Stimulated activated CD4-positive, alpha-beta T cell treated with anti-CD3 and anti-CD28 coated beads, Interleukin-1b, Interleukin-23, amount 100 ng/mL, for 1 hour (primary cell): ENCODE data around the gene FANCC.

ENCODE experiments used
- DNase-seq, 2 donors: peaks; one replicate each; pipeline ENCODE4 v3.0.0-alpha.2; 2020; ENCODE audit warnings: low read depth in 2 of 2

FANCC gene

DNA sequence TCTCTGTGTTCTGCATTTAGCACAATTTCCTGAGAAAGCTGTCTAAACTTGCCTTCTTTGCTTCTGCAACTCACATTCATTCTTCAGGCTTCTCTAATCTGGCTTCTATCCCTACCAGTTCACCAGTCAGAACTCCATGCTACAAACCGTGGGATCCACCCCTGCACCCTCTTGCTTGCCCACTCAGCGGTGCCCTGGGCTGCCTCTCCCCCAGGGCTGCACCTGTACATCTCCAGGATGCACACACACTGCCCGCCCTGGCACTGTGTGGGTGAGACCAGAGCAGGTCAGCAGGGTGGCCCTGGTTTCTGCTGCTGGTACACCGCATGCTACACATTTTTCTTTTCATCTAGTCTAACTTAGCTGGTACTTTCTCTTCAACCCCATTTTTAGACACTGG, 127.1 kb downstream of the FANCC start:
- no peak for DNase-seq

DNA sequence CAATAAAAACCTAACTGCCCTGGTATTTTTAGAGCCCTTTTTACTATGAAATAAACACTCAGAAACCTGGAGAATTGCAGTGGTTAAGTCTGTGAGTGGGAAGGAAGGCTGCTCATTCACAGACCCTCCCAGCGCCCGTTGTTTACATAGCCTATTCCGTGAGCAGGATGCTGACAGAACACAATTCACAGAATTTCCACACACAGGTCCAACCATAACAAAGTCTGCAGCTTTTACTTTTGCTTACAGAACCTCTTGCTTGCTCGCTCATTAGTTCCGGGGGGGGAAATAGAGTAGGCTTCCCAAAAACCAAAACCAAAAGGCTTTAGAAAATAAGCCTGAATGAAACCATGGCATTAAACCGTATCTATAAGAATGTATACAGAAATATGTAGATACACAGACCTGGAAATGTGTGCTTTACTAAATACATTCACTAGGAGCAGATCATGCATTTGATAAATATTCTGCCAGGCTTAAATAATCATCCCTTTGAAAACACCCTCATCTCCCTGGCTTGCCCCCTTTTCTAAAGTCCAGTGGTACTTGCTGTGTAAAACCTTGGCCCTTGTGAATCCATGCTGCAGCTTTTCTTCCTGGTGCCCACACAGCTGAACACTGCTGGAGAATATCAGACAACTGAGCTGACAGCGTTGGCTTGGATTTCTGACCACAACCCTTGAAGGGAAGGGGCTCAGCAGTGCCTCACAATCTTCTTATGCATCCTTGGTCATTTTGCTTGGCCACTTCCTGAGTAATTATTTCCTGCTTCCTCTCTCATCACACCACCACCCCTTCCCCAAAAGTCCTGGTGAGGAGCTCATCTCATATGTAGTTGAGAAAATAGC, 128.0 kb downstream of the FANCC start:
- DNase-seq: no peak

DNA sequence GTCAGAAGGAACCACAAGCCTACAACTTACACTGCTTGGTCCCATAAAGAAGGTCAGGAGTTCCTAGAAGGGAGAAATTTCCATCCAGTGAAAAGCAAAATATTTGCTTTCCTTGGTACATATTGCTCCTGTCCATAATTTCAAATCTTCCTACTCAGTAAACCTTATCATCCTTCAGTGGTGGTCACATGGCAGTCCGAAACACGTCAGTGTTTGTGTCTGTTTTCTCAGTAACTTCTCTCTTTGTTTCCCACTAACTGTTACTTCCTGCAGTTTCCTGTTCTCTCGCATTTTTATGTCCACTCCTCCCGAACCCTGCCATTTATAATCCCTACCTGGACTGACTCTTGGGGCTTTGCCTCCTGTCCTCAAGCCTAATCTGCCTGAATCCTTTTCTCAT, 129.1 kb downstream of the FANCC start:
- no peak for DNase-seq

DNA sequence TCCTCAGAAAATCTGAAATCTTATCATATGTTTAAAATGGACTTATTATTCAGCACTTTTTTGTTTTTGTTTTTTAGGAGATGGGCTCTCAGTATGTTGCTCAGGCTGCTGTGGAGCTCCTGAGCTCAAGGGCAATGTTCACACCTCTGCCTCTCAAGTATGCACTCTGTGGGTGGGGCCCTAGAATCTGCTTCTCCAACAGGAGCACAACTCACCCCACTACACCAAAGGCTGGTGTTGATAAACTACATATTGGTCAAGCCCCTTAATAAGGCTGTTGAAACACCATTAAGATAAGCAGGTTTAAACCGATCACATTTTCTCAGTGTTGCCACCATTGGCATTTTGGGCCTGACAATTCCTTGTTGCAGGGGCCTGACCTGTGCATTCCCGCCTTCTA, 131.6 kb downstream of the FANCC start:
- DNase-seq: no peak

DNA sequence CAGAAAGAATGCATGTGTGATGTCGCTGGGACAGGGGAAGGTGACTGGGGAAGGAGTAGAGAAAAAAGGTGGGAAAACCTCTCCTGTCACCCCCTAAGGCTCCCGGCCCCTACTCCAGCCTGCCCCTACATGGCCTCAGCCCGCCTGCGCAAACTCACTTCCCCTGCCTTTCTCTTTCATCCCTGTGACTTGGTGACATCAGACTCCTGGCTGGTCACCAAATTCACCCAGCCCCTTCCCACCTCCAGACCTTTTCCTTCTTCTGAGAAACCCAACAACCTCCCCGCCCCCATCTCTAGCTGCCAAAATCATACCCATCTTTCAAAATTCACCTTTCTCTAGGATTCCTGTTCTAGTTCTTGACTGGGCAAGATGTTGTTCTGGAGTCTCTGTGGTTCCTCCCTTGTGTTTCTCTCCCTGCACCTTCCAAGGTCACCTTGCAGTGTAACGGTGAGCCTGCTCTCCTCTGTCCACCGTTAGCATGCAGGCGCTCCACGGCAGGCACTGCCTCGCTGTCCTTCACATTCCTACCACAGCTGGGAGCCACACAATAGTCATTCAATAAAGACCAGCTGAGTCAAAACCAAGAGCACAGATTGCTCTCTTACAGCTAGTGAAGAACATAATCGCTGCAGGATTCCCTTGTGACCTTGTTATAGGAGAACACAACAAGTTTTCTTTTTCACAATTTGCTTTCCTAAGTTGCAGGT, 134.5 kb downstream of the FANCC start:
- DNase-seq: no peak

DNA sequence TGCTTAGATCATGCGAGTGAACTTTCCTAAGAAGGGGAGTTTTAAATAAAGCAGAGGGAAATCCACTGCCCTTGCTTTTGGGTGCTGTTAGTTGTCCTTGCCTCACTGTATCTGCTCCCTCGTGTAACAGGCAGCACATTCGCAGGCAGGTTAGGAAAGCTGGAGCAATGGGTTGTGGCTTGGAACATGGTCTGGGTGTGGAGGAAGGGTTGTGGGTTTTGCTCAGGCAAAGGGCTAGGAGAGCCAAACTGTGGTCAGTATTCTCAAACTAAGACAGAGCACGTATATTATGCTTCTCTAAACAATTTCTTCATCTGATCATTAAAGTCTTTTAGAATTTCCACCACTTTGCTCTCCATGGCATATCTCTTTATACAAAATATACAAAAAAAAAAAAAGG, 135.7 kb downstream of the FANCC start:
- DNase-seq: no peak

DNA sequence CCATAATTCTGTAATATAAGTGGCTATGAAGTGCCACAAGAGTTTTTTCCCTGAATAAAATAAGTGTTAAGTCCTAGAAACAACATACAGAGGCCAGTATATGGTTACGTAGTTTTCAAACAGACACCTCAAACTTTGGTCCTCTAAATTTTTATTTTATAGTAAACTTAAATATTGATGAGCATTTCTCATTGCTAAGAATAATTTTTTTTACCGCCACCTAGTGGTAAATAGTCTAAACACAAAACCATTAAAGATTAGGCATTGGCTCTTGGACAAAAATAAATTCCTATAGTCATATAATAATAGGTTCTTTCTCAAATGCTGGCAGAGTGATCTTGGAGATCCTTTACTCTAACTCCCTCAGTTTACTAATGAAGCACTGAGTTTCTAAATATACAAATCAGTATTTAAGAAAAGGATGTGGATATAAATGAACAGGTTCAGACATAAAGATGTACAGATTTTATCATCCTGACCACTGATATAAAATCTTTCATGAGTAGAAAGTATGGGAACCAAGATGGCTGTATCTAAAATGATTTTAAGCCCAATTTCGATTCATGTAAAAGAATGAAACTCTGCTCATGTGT, 136.2 kb downstream of the FANCC start:
- no peak for DNase-seq

DNA sequence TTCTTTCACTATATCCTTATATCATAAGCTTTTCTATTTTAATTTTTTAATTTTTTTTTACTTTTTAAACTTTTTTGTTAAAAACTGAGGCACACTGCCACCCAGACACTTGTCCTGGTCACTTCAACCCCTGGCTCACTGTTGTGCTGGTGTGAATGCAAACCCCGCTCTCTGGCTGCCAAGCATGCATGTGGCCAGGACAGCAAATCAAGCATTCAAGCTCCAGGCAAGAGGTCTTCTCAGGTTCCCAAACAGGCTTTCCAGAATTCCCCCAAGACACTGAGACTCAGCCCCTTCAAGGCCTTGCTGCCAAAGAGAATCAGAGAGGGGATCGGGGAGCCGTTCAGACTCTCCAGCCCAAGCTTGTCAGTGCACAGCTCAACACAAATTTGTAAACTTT, 139.9 kb downstream of the FANCC start:
- DNase-seq: no peak

DNA sequence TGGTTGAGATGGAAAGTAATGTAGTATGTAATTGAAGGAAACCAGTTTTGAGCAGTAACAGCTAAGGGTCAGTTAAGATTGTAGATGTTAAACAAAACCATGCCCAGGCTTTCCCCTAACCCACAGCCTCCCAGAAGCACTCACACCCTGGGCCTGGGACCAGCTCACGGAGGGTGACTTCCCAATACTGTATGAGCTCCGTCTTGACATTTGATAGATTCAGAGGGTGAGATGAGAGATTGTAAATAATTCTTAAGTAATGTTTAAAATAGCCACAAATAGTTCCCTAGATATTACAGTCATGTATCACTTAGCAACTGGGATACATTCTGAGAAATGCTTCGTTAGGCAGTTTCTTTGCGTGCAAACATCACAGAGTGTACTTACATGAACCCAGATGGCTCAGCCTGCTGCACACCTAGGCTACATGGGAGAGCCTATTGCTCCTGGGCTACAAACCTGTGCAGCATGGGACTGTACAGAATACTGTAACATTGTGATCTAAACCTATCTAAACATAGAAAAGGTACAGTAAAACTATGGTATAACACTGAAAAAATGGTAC, 140.7 kb downstream of the FANCC start:
- DNase-seq: no peak

DNA sequence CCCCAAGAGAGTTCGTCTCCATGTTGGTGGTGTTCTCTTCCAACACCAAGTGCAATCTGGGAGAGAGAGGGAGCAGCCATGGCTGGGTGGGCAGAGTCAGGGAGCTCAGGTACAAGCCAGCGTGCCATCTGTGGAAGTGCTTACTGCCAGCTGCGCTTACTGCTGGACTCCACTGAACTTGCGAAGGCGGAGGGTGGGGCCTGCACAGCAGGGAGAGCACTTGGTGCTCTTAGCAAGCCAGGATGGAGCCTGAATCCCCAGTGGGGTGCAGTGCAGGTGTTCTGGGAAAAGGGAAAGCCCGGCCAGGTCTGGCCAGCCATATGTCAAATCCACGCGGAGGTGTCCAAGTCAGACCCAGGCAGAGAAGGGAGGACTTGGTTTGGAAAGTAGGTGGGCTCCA, 142.0 kb downstream of the FANCC start:
- no peak for DNase-seq

DNA sequence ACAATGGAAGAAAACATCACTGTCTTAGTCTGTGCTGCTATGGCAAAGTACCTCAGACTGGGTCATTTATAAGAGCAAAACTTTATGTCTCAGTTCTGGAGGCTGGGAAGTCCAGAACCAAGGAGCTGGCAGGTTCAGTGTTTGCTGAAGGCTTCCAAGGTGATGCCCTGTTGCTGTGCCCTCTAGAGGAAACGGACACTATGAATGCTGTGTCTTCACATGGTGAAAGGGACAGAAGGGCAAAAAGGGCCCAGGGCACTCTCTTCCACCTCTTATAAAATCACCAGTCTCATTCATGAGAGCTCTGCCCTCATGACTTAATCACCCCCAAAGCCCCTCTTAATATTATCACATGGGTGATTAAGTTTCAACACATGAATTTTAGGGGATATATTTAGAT, 143.5 kb downstream of the FANCC start:
- no peak for DNase-seq

DNA sequence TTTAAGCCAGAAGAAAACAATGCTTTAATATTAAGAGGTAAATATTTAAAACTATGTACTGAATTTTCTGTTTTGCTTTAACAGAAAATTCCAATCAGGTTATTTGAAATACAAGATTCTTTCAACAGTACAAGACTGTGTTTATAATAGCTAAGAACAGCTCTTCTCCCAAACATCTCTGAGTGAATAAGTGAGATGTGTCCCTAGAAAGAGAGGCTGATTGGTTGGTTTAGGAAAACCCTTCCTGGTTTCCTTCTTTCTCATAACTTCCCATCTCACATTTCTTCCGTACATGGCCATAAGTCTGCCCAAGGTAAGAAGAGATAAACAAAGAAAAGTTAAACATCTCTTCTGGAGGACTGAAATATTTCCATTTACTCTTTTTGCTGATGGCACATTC, 145.9 kb downstream of the FANCC start:
- DNase-seq: no peak

DNA sequence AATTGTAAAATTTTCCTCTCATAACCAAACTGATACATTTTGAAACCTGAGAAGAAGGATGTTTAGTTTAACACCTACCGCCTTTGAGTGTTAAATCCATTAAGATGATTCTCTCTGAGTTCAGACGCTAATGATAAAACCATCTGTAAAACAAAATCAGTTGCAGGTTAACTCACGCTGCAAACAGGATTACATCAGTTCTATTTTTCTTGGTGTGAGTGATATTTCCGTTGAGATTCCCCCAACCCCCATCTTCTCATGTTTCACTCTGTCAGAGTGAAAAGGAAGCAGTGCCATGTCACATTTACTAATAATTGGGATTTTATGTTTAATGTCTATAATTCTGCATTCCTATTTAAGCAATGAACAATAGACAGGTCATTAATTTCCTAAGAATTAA, 146.5 kb downstream of the FANCC start:
- DNase-seq: no peak

DNA sequence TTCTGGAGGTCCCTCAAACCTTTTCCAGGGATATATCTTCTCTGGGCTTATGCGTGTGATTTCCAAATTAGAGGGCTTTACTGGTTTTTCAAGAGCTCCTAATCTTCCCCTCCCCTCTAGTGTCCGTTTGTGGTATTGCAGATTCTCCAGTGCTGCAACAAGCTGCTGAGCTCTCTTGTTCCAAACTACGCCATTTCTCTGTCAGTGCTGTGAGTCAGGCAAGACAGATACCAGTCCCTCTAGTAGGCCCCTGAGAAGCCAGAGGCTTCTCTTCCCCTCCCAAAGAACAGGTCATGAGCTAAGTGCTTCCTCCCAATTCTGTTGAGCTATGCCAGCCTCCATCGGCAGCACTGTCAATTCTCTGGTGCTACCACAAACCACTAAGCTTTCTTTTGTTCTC, 149.5 kb downstream of the FANCC start:
- DNase-seq: peak in 1 of 2 donors; percentile 33

DNA sequence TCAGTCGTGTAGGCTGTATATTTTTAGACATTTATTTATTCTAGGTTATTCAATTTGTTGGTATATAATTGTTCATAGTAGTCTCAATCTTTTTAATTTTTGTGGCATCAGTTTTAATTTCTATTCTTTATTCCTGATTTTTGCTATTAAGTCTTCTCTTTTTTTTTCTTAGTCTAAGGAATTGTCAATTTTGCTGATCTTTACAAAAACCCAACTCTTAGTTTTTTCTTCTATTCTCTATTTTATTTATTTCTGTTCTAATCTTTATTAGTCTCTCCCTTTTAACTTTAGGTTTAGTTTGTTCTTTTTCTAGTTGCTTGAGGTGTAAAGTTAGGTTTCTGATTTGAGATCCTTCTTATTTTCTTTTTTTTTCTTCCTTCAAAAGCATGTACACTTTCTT, 152.5 kb downstream of the FANCC start:
- DNase-seq: no peak

DNA sequence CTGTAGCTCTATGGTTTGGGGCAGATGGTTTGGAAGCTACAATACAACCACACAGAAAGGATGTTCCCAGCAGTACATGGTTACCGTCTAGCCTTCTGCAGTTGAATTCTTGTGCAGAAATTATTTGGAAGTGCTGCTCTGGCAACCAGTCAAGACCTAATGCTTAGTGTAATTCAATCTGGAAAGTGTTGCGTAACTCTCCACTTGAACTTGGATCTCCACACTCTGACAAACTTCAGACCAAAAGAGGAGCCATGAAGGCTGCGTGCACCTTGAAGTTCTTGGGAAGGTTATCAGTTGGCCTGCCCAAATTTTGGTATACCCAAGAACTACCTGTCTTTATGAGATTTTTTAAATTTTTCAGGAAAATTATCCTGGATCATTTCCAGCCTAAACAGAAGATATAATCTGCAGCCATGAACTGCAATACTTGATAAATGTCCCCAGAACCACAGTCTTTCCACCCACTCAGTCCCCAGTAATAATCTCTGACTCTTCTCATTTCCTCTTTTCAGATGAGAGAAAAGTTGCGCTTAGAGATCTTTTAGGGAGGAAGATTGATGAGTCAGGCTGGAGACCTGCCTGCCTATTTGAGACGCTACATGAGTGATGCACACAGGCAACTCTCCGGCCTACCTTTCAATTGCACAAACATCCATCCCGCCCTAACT, 159.9 kb downstream of the FANCC start:
- DNase-seq: no peak

DNA sequence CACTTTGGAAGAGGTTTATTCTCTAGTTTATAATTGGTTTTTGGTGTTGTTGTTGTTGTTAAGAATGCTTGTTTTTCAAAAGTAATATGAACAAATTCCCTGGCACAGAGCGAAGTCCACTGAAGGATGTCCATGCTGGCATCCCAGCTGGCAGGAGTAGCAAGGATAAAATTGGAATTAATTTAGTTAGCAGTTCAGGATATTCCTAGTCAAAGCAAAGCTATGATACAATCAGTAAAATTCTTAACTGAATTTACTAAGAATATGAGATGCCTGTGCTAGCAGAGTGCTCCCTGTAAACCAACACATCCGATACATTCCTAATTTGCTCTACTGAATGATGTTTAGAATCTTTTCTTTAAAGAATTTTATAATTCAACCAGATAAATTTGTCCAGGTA, 161.4 kb downstream of the FANCC start:
- no peak for DNase-seq

DNA sequence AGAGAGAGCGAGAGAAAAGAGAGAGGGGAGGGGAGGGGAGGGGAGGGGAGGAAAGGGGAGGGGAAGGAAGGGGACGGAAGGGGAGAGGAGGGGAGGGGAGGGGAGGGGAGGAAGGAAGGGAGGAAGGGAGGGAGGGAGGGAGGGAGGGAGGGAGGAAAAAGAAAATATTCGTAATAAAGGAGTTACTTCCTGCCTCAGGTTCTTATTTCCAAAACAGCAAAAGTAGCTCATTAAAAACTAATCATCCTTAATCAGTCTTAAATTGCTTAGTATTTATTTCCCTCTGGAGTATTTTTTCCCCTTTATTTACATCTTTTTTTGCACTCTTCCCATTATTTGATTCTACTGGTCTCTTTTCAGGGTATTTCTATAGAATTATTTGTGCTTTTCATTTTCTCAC, 162.3 kb downstream of the FANCC start:
- DNase-seq: no peak

DNA sequence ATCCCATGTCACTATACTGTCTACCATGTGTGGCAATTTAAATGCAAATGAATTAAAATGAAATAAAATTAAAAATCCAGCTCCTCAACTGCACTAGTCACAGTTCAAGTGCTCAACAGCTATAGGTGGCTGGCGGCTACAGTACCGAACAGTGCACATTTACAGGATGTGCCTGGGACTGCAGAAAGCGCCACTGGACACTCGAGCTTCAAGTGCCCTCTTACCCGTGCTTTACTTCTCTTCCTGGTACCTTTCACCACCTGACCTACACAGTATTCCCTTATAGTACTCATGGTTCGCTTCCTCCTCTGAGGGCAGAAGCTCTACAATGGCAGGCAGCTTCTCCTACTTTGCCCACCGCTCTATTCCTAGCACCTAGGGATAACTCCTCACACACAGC, 166.6 kb downstream of the FANCC start:
- no peak for DNase-seq

DNA sequence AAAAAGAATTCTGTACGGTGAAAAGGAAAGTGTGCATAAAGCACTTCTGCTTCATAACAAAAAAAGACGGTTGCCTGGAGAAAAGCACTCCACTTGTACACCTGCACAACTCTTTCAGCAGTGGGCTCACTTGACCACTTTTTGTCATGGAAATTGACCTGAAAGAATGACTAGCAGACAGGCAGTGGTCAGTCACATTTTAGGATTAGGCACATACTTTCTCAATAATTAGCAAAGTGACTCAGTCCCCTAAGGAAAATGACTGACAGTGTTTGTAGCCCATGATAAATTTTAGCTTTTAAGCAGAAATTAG, 169.3 kb downstream of the FANCC start:
- DNase-seq: no peak

DNA sequence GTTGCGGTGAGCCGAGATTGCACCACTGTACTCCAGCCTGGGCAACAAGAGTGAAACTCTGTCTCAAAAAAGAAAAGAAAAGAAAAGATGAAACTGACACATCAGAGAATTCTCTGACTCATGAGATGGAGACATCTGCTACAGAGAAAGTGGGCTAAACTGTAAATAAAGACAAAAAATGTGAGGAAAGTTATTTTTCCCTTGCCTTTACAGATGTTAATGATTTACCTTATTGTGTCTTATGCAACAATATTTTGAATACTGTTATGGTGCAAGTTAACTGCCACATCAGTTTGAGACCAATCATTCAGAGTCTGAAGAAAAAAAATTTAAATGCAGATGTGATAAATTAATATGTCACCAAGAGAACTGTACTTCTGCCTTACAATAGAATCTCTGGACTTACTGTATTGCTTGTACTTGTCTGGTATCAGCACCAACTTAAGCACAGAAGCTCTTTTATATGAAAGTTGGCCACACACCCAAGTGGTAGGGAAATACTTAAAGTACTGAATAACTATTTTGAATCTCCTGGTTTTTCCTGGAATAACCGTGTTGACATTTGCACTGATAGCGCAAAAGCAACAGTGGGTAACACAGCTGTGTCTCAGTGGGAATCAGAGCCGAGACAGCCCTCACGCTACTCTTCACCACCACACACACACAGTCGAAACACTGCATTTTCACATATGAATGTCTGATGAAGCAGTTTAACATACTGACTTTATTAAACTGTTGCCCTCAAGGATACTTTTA, 169.9 kb downstream of the FANCC start:
- no peak for DNase-seq
